ENCODE measurements around the gene WDR33. TPM values are rescaled to one million over a fixed set of nuclear protein-coding genes. Genes with fewer than 3 reads are reported as not detected.

The WDR33 gene
- total RNA-seq, 1 donor from 2014 or later = 60.7 TPM

- no peak for DNase-seq (ENCODE audit: low read depth)
Measured at GRCh38 chr2:127719301-127720218, 91.4 kb downstream of the WDR33 start.

GRCh38 chr2:127718271-127718670 lies 92.7 kb downstream of the WDR33 start:
- no peak for DNase-seq (ENCODE audit: low read depth)

GRCh38 chr2:127715778-127716449 lies 95.1 kb downstream of the WDR33 start:
- no peak for DNase-seq (ENCODE audit: low read depth)

- no peak for DNase-seq (ENCODE audit: low read depth)
Measured at GRCh38 chr2:127713562-127713961, 97.4 kb downstream of the WDR33 start.

GRCh38 chr2:127712999-127713398 lies 98.0 kb downstream of the WDR33 start:
- no peak for DNase-seq (ENCODE audit: low read depth)

GRCh38 chr2:127709336-127709735 lies 101.6 kb downstream of the WDR33 start:
- DNase-seq (ENCODE audit: low read depth) = no peak

GRCh38 chr2:127707890-127708648 lies 102.9 kb downstream of the WDR33 start:
- no peak for DNase-seq (ENCODE audit: low read depth)

- no peak for DNase-seq (ENCODE audit: low read depth)
Measured at GRCh38 chr2:127706215-127706990, 104.6 kb downstream of the WDR33 start.

- DNase-seq (ENCODE audit: low read depth) = no peak
Measured at GRCh38 chr2:127705391-127706065, 105.4 kb downstream of the WDR33 start.

- DNase-seq (ENCODE audit: low read depth) = no peak
Measured at GRCh38 chr2:127704641-127705390, 106.2 kb downstream of the WDR33 start.

- DNase-seq (ENCODE audit: low read depth) = no peak
Measured at GRCh38 chr2:127703282-127703681, 107.7 kb downstream of the WDR33 start.

- DNase-seq (ENCODE audit: low read depth) = no peak
Measured at GRCh38 chr2:127702395-127703009, 108.5 kb downstream of the WDR33 start.

- DNase-seq (ENCODE audit: low read depth) = peak; percentile 41
Measured at GRCh38 chr2:127701651-127702394, 109.1 kb downstream of the WDR33 start.

GRCh38 chr2:127701193-127701650 lies 109.7 kb downstream of the WDR33 start, which contains the start of gene SFT2D3:
Gene SFT2D3, plus strand, starts transcription at chr2:127701497. Its CDS starts 32 bp downstream, at chr2:127701529.
- DNase-seq (ENCODE audit: low read depth) = peak; percentile 79

GRCh38 chr2:127700527-127701192 lies 110.3 kb downstream of the WDR33 start:
- DNase-seq (ENCODE audit: low read depth) = peak; percentile 23

- no peak for DNase-seq (ENCODE audit: low read depth)
Measured at GRCh38 chr2:127698553-127699355, 112.2 kb downstream of the WDR33 start.

GRCh38 chr2:127697482-127698180 lies 113.3 kb downstream of the WDR33 start:
- no peak for DNase-seq (ENCODE audit: low read depth)

Data from renal cortical epithelial cell (primary cell).